GM18867 (cell line): ENCODE data around the gene PLRG1.
"Not testable (repeated sequence)": the region's sequence is repeated elsewhere in the genome, so short reads cannot be mapped to it uniquely, and the experiment has no call there.

Source experiments
- ATAC-seq: cut with Tn5 transposase; IDR thresholded peaks from one replicate; pipeline ENCODE4 v1.9.1; 2021; ENCODE audit warnings: mild to moderate bottlenecking, moderate library complexity; ENCODE audit not compliant: unreplicated experiment

The PLRG1 gene

GRCh38 chr4:154549894-154550790 is at the start of gene PLRG1:
PLRG1 (minus strand) TSS chr4:154550400; CDS start chr4:154550308, 92 bp downstream.
- peak; percentile 98 for ATAC-seq

GRCh38 chr4:154597798-154598774 is 47.9 kb upstream of the PLRG1 start:
- no peak for ATAC-seq

- not testable (repeated sequence) for ATAC-seq
Observed at GRCh38 chr4:154597281-154597680, 47.1 kb upstream of the PLRG1 start.

GRCh38 chr4:154595807-154596206 is 45.6 kb upstream of the PLRG1 start:
- no peak for ATAC-seq

- not testable (repeated sequence) for ATAC-seq
Observed at GRCh38 chr4:154594343-154594742, 44.1 kb upstream of the PLRG1 start.

- ATAC-seq, result no peak
Observed at GRCh38 chr4:154593868-154594267, 43.7 kb upstream of the PLRG1 start.

GRCh38 chr4:154591890-154592289 is 41.7 kb upstream of the PLRG1 start:
- no peak for ATAC-seq

- ATAC-seq, result no peak
Observed at GRCh38 chr4:154590329-154591006, 40.3 kb upstream of the PLRG1 start, which contains the start of gene FGA. FGA (minus strand) TSS chr4:154590742; CDS start chr4:154590687, 55 bp downstream.

GRCh38 chr4:154589296-154590197 is 39.3 kb upstream of the PLRG1 start:
- ATAC-seq, result no peak

GRCh38 chr4:154588198-154588597 is 38.0 kb upstream of the PLRG1 start:
- no peak for ATAC-seq

- no peak for ATAC-seq
Observed at GRCh38 chr4:154586296-154587033, 36.3 kb upstream of the PLRG1 start.

GRCh38 chr4:154585369-154586018 is 35.3 kb upstream of the PLRG1 start:
- no peak for ATAC-seq

GRCh38 chr4:154584259-154584658 is 34.1 kb upstream of the PLRG1 start:
- no peak for ATAC-seq

- ATAC-seq, result no peak
Observed at GRCh38 chr4:154583677-154584076, 33.5 kb upstream of the PLRG1 start.

- no peak for ATAC-seq
Observed at GRCh38 chr4:154583230-154583629, 33.0 kb upstream of the PLRG1 start.

GRCh38 chr4:154582723-154583122 is 32.5 kb upstream of the PLRG1 start:
- no peak for ATAC-seq

- no peak for ATAC-seq
Observed at GRCh38 chr4:154579927-154580326, 29.7 kb upstream of the PLRG1 start.

- ATAC-seq, result no peak
Observed at GRCh38 chr4:154578919-154579318, 28.7 kb upstream of the PLRG1 start.

- no peak for ATAC-seq
Observed at GRCh38 chr4:154577324-154577723, 27.1 kb upstream of the PLRG1 start.
